Uterus (tissue), 2 donors: ENCODE results near the gene CPED1.

ENCODE experiments used
- CTCF ChIP-seq, 4 experiments: fragments of 200-600 bp in 2 of 4; fragments of 450-650 bp in 2 of 4; sonication (generic) in 2 of 4; IDR thresholded peaks; one replicate each; pipeline ENCODE4 v1.5.1; 2016 to 2019; ENCODE audit warnings: antibody characterized with exemption in 4 of 4, mild to moderate bottlenecking in 2 of 4, moderate library complexity in 1 of 4
- POLR2A ChIP-seq, 2 donors: fragments of 450-650 bp; IDR thresholded peaks; one replicate each; pipeline ENCODE4 v1.6.1; 2016; ENCODE audit warnings: antibody characterized with exemption in 2 of 2, mild to moderate bottlenecking in 1 of 2, moderate library complexity in 1 of 2

- TF ChIP-seq POLR2A (IDR thresholded peaks at IDR 0.05) (no peak), CTCF (IDR thresholded peaks at IDR 0.05) (no peak)
These were observed 296.7 kb downstream of the CPED1 start for GRCh38 chr7:121285066-121285667.
